ENCODE results near the gene NAALAD2. TPM values are rescaled to one million over a fixed set of nuclear protein-coding genes. Genes with fewer than 3 reads are reported as not detected.

NAALAD2 gene
- polyA plus RNA-seq, 1 donor (not counting 4 experiments of a cell fraction or from before 2014, with no cell fraction given): not detected

DNA sequence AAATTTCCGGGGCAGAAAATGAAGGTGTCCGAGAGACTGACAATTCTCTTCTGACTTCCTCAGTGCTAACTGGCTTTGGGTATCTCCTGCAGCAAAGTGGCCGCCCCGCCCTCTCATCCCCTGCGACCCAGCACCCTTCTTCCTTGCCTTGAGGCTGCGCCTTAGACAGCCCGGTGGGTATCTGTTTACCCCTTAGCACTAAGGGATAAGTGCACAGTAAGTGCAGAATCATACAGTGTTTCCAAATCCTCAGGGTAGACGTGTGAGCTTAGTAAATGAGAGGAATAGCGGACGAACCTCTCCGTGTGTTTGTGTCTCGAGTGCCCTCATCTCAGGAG lies 88.8 kb downstream of the NAALAD2 start:
- dilution Hi-C loops (cut with MboI; ENCODE audit: extremely low pct_ligation_motif_present, low sequenced_read_pairs): no loop called here
- peaks cover 2% of the 10 kb centered on the region for H3K9me3 ChIP-seq (ENCODE audit: control insufficient read depth, low read depth, low read length)
- H3K4me1 ChIP-seq (ENCODE audit: control insufficient read depth, extremely low read depth, insufficient read depth, low read length): peaks cover 28% of the 10 kb centered on the region
- peaks cover 54% of the 10 kb centered on the region for H3K79me2 ChIP-seq (ENCODE audit: control insufficient read depth, insufficient read depth, low read length)
- H4K20me1 ChIP-seq (ENCODE audit: control insufficient read depth, extremely low read depth, insufficient read depth, low read length): peaks cover 30% of the 10 kb centered on the region
- H3K4me2 ChIP-seq (ENCODE audit: control insufficient read depth, extremely low read depth, insufficient read depth, low read depth, low read length): peak overlapping the region; percentile 86
- peak overlapping the region; percentile 89 for H3K9ac ChIP-seq (ENCODE audit: control insufficient read depth, extremely low read depth, insufficient read depth, low read length)
- H3K27ac ChIP-seq (ENCODE audit: control insufficient read depth, insufficient read depth, low read length): peak overlapping the region; percentile 81
- H3K4me3 ChIP-seq (ENCODE audit: control insufficient read depth in 2 of 3, extremely low read depth in 1 of 3, insufficient read depth in 2 of 3, low read depth in 1 of 3, low read length in 3 of 3): peak overlapping the region; percentile 90 to 97 (median 91)
- no peaks in the 10 kb centered on the region for H3K9me1 ChIP-seq (ENCODE audit: control insufficient read depth, extremely low read depth, insufficient read depth, low read length)
- no peak for FAIRE-seq
- H2AFZ ChIP-seq (ENCODE audit: control insufficient read depth, low read length): peak overlapping the region; percentile 99
- DNase-seq (ENCODE audit: low read depth, low spot score): no peak
- peaks cover 0 to 10% of the 10 kb centered on the region in 2 experiments for H3K36me3 ChIP-seq (ENCODE audit: control insufficient read depth in 2 of 2, extremely low read depth in 1 of 2, insufficient read depth in 2 of 2, low read length in 2 of 2)
- H3K27me3 ChIP-seq (ENCODE audit: control insufficient read depth, extremely low read depth, insufficient read depth, low read length): no peaks in the 10 kb centered on the region
- TF ChIP-seq EZH2 (IDR thresholded peaks at IDR 0.05; ENCODE audit: low read length): no peak
- TF ChIP-seq, protein P1, sequence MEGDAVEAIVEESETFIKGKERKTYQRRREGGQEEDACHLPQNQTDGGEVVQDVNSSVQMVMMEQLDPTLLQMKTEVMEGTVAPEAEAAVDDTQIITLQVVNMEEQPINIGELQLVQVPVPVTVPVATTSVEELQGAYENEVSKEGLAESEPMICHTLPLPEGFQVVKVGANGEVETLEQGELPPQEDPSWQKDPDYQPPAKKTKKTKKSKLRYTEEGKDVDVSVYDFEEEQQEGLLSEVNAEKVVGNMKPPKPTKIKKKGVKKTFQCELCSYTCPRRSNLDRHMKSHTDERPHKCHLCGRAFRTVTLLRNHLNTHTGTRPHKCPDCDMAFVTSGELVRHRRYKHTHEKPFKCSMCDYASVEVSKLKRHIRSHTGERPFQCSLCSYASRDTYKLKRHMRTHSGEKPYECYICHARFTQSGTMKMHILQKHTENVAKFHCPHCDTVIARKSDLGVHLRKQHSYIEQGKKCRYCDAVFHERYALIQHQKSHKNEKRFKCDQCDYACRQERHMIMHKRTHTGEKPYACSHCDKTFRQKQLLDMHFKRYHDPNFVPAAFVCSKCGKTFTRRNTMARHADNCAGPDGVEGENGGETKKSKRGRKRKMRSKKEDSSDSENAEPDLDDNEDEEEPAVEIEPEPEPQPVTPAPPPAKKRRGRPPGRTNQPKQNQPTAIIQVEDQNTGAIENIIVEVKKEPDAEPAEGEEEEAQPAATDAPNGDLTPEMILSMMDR (optimal IDR thresholded peaks at IDR 0.05 in 1 of 3, IDR thresholded peaks at IDR 0.05 in 1 of 3, conservative IDR thresholded peaks at IDR 0.05 in 1 of 3; ENCODE audit: extremely low read depth in 1 of 3, insufficient read depth in 2 of 3, low read length in 3 of 3): no peak

GRCh38 chr11:90228056-90228455 lies 93.6 kb downstream of the NAALAD2 start:
- Histone ChIP-seq H4K20me1 (ENCODE audit: control insufficient read depth, extremely low read depth, insufficient read depth, low read length) (no peaks in the 10 kb centered on the region), H3K9ac (ENCODE audit: control insufficient read depth, extremely low read depth, insufficient read depth, low read length) (no peak overlapping the region), H2AFZ (ENCODE audit: control insufficient read depth, low read length) (no peak overlapping the region), H3K27me3 (ENCODE audit: control insufficient read depth, extremely low read depth, insufficient read depth, low read length) (no peaks in the 10 kb centered on the region), H3K79me2 (ENCODE audit: control insufficient read depth, insufficient read depth, low read length) (peaks cover 5% of the 10 kb centered on the region), H3K4me1 (ENCODE audit: control insufficient read depth, extremely low read depth, insufficient read depth, low read length) (peaks cover 2% of the 10 kb centered on the region), H3K36me3 (ENCODE audit: control insufficient read depth in 2 of 2, extremely low read depth in 1 of 2, insufficient read depth in 2 of 2, low read length in 2 of 2) (no peaks in the 10 kb centered on the region), H3K9me3 (ENCODE audit: control insufficient read depth, low read depth, low read length) (no peaks in the 10 kb centered on the region), H3K9me1 (ENCODE audit: control insufficient read depth, extremely low read depth, insufficient read depth, low read length) (no peaks in the 10 kb centered on the region), H3K4me3 (ENCODE audit: control insufficient read depth in 2 of 3, extremely low read depth in 1 of 3, insufficient read depth in 2 of 3, low read depth in 1 of 3, low read length in 3 of 3) (no peak overlapping the region), H3K4me2 (ENCODE audit: control insufficient read depth, extremely low read depth, insufficient read depth, low read depth, low read length) (no peak overlapping the region), H3K27ac (ENCODE audit: control insufficient read depth, insufficient read depth, low read length) (no peak overlapping the region)
- dilution Hi-C loops (cut with MboI; ENCODE audit: extremely low pct_ligation_motif_present, low sequenced_read_pairs): no loop called here
- no peak for FAIRE-seq
- no peak for TF ChIP-seq EZH2 (IDR thresholded peaks at IDR 0.05; ENCODE audit: low read length)
- TF ChIP-seq, protein P1 (optimal IDR thresholded peaks at IDR 0.05 in 1 of 3, IDR thresholded peaks at IDR 0.05 in 1 of 3, conservative IDR thresholded peaks at IDR 0.05 in 1 of 3; ENCODE audit: extremely low read depth in 1 of 3, insufficient read depth in 2 of 3, low read length in 3 of 3): no peak
- DNase-seq (ENCODE audit: low read depth, low spot score): no peak

Measured in keratinocyte (primary cell).